Measurements from ENCODE around the gene EPHB1. TPM values are rescaled to one million over a fixed set of nuclear protein-coding genes. Genes with fewer than 3 reads are reported as not detected.

EPHB1 gene
- polyA plus RNA-seq, 1 donor from 2014 or later: 0.71 TPM

DNA sequence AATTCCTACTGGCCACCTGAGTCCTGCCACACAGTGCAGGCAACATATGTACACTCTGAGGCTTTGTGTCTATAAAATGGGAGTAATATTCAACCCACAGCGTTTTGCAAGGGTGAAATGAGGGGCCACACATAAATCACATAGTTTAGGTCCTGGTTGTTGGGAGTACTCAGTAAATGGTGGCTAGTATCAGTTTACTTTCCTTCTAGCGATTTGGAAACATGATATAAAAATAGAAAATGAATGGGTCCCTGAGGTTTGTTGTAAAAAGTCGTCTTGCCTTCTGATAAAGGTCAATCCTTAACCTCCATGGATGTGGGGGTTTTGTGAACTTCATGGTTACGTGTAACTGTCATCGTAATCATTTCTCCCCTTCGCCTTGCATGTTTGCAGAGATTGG, 472.4 kb downstream of the EPHB1 start:
- peaks cover 0 to 3% (median 0%) of the 10 kb centered on the region in 3 donors for H3K9me3 Mint-ChIP-seq
- H3K4me1 Mint-ChIP-seq: no peaks in the 10 kb centered on the region
- no peaks in the 10 kb centered on the region for H3K27me3 Mint-ChIP-seq
- no peak overlapping the region for H3K27ac Mint-ChIP-seq
- H3K4me3 Mint-ChIP-seq: no peak overlapping the region
- H3K36me3 Mint-ChIP-seq: peaks cover 1% of the 10 kb centered on the region

- H3K9me3 Mint-ChIP-seq: peaks cover 0 to 3% (median 0%) of the 10 kb centered on the region in 3 donors
- H3K4me1 Mint-ChIP-seq: no peaks in the 10 kb centered on the region
- H3K36me3 Mint-ChIP-seq: no peaks in the 10 kb centered on the region
- H3K4me3 Mint-ChIP-seq: no peak overlapping the region
- no peaks in the 10 kb centered on the region for H3K27me3 Mint-ChIP-seq
- no peak overlapping the region for H3K27ac Mint-ChIP-seq
Measured at GRCh38 chr3:135268941-135269532, 474.0 kb downstream of the EPHB1 start.

DNA sequence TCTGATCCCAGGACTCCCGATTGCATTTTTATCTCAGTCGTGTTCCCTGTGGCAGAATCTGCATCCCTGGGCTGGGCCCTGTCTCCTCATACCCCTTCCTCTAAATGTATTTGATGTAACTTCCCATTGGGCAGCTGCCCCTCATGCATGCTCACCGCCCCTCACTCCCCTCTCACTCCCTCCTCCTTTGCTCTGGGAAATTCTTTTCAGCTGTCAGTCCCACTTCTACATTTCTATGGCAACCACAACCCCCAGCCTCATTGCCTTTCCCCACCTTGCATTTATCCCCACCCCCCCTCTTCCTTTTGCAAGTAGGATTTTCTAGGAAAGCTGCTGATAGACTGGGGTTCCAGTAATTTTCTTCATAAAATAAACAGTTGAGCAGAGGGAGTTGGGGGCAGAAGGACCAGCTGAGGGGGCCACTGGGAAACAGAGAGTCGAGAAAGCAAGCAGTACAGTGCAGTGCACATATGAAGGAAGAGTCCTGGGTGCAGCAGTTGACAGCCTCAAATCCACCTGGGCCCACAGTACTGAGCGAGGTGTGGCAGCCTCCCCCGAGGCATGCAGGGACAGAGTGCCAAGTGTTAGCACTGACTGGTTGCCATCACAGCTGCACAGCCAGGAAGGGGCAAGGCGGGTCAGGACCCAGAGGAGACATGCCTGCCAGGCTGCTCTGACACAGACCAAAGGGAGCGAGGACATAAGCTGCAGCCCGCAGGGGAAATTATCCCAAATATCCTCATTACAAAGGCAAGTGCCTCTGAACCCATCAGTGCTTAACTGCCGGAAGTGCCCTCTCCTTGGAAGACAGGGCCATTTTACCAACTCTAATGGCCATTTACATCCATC, 476.3 kb downstream of the EPHB1 start:
- H3K36me3 Mint-ChIP-seq: no peaks in the 10 kb centered on the region
- peaks cover 0 to under 1% (median 0%) of the 10 kb centered on the region in 3 donors for H3K9me3 Mint-ChIP-seq
- H3K4me3 Mint-ChIP-seq: no peak overlapping the region
- no peak overlapping the region for H3K27ac Mint-ChIP-seq
- H3K4me1 Mint-ChIP-seq: no peaks in the 10 kb centered on the region
- H3K27me3 Mint-ChIP-seq: no peaks in the 10 kb centered on the region

- H3K4me1 Mint-ChIP-seq: no peaks in the 10 kb centered on the region
- H3K4me3 Mint-ChIP-seq: no peak overlapping the region
- H3K27me3 Mint-ChIP-seq: no peaks in the 10 kb centered on the region
- no peaks in the 10 kb centered on the region for H3K36me3 Mint-ChIP-seq
- H3K9me3 Mint-ChIP-seq: peaks cover 0 to 4% (median 0%) of the 10 kb centered on the region in 3 donors
- no peak overlapping the region for H3K27ac Mint-ChIP-seq
Measured at GRCh38 chr3:135272026-135272669, 477.1 kb downstream of the EPHB1 start.

DNA sequence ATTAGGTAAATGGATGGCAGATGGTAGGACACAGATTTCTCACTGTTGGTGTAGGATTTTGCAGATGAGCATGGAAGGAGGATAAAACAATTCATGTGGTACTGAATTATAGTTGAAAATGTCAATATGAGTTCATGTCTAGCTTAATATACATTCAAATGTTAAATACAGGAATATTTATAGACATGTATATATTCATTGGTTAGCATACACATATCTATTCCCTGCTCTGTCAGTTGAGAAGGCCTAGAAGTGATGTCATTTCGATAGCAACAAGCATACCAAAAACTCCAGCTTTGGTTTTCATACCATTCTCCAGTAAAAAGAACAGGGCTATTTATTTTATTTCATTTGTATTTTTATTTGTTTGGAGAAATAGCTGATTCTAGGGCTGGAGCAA, 497.1 kb downstream of the EPHB1 start:
- H3K27ac Mint-ChIP-seq: no peak overlapping the region
- H3K27me3 Mint-ChIP-seq: peaks cover 2% of the 10 kb centered on the region
- no peaks in the 10 kb centered on the region for H3K4me1 Mint-ChIP-seq
- no peak overlapping the region for H3K4me3 Mint-ChIP-seq
- H3K9me3 Mint-ChIP-seq: peaks cover 4 to 11% (median 7%) of the 10 kb centered on the region in 3 donors
- H3K36me3 Mint-ChIP-seq: peaks cover 2% of the 10 kb centered on the region

DNA sequence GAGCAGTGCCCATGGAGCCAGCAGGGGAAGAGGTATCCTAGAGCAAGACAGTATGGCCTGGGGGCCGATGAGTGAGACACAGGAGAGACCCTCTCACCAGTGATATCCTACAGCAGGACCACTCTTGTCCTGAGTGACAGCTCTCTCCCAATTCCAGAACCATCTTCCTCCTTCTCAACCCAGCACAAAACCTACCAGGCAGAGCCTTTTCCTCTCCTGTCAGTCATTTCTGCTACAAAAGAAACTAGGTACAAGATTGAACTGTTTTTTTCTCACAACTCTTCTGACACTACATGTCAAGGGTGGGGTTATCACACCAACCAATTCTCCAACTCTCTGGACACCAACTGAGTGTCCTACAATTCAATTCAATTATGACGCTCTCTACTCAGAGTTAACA, 506.6 kb downstream of the EPHB1 start:
- Mint-ChIP-seq H3K27ac (no peak overlapping the region), H3K4me3 (no peak overlapping the region), H3K36me3 (peaks cover 2% of the 10 kb centered on the region), H3K27me3 (no peaks in the 10 kb centered on the region), H3K9me3 (peaks cover 0 to 4% (median 4%) of the 10 kb centered on the region in 3 donors), H3K4me1 (peaks cover 0 to 2% (median 0%) of the 10 kb centered on the region in 3 donors)

GRCh38 chr3:135304378-135304777, 509.3 kb downstream of the EPHB1 start:
- no peaks in the 10 kb centered on the region for H3K27me3 Mint-ChIP-seq
- H3K36me3 Mint-ChIP-seq: no peaks in the 10 kb centered on the region
- no peak overlapping the region for H3K4me3 Mint-ChIP-seq
- peaks cover 0 to 4% (median 4%) of the 10 kb centered on the region in 3 donors for H3K9me3 Mint-ChIP-seq
- no peak overlapping the region for H3K27ac Mint-ChIP-seq
- H3K4me1 Mint-ChIP-seq: peaks cover 0 to 2% (median 0%) of the 10 kb centered on the region in 3 donors

Other genes starting within 250 kb of the EPHB1 start
- gene KY, start 144.2 kb upstream of the EPHB1 start, polyA plus RNA-seq: not detected